ENCODE data around the gene RNF123.
"Not testable (repeated sequence)": the region's sequence is repeated elsewhere in the genome, so short reads cannot be mapped to it uniquely, and the experiment has no call there.

- TF ChIP-seq CTCF, POLR2A (IDR thresholded peaks at IDR 0.05): not testable (repeated sequence)
These were observed 3.0 kb upstream of the RNF123 start for GRCh38 chr3:49686346-49686745.
